ENCODE results near the gene TTYH2.

Gene TTYH2

GRCh38 chr17:74216505-74216904 is 3.1 kb downstream of the TTYH2 start:
- Mint-ChIP-seq H3K36me3 (ENCODE audit: low read depth) (peaks cover 10% of the 10 kb centered on the region), H3K27ac (peak overlapping the region; percentile 45), H3K27me3 (ENCODE audit: low read depth) (no peaks in the 10 kb centered on the region), H3K4me3 (no peak overlapping the region), H3K4me1 (ENCODE audit: low read depth) (peaks cover 18% of the 10 kb centered on the region), H3K9me3 (no peaks in the 10 kb centered on the region)

GRCh38 chr17:74217037-74217730 is 3.8 kb downstream of the TTYH2 start:
- Mint-ChIP-seq H3K9me3 (no peaks in the 10 kb centered on the region), H3K36me3 (ENCODE audit: low read depth) (peaks cover 6% of the 10 kb centered on the region), H3K4me1 (ENCODE audit: low read depth) (peaks cover 13% of the 10 kb centered on the region), H3K4me3 (no peak overlapping the region), H3K27ac (no peak overlapping the region), H3K27me3 (ENCODE audit: low read depth) (no peaks in the 10 kb centered on the region)

DNA sequence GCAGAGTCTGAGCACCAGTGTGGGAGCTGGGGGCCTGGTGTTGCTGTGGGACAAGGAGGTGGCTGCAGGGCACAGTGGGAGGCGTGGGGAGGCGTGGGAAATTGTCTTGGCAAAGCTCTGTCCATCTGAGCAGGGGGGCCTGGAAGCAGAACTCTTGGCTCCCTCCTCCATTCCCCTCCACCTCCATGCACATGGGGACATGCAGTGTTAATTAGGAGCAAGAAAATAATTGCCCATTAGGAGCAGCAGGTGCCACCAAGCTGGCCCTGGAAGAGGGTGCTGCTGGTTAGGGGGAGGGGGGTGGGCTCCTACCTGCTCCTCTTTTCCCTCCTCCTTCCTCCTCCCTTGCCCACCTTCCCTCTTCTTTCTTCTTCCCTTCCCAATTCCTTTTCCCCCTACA is 4.5 kb downstream of the TTYH2 start:
- H3K4me1 Mint-ChIP-seq (ENCODE audit: low read depth): peaks cover 11% of the 10 kb centered on the region
- H3K4me3 Mint-ChIP-seq: no peak overlapping the region
- H3K9me3 Mint-ChIP-seq: no peaks in the 10 kb centered on the region
- H3K27me3 Mint-ChIP-seq (ENCODE audit: low read depth): no peaks in the 10 kb centered on the region
- no peak overlapping the region for H3K27ac Mint-ChIP-seq
- peaks cover 4% of the 10 kb centered on the region for H3K36me3 Mint-ChIP-seq (ENCODE audit: low read depth)

- Mint-ChIP-seq H3K36me3 (ENCODE audit: low read depth) (peaks cover 2% of the 10 kb centered on the region), H3K4me3 (no peak overlapping the region), H3K27me3 (ENCODE audit: low read depth) (no peaks in the 10 kb centered on the region), H3K9me3 (no peaks in the 10 kb centered on the region), H3K4me1 (ENCODE audit: low read depth) (peaks cover 8% of the 10 kb centered on the region), H3K27ac (no peak overlapping the region)
Observed at GRCh38 chr17:74218436-74218835, 5.1 kb downstream of the TTYH2 start.

DNA sequence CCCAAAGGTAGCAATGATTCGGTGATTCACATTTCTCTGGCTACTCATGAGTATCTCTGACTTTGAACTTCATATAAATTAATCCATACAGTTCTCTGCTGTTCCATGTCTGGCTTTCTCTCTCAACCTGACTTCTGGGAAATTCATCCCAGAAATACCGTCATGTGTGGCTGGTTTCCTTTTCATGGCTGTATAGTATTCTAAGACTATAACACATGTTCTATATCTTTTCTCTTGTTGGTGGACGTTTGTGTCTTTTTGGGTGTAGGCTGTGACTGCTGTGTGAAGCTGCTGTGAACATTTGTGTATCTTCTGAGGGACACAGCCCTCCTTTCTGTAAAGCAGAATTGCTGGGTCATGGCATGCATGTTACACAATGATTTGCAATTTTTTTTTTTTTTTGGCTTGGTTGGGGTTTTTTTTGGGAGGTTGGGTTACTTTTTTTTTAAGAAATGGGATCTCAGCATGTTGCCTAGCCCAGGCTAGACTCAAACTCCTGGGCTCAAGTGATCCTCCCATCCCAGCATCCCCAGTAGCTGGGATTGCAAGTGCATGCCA is 6.3 kb downstream of the TTYH2 start:
- H3K4me1 Mint-ChIP-seq (ENCODE audit: low read depth): no peaks in the 10 kb centered on the region
- H3K36me3 Mint-ChIP-seq (ENCODE audit: low read depth): peaks cover 2% of the 10 kb centered on the region
- no peak overlapping the region for H3K27ac Mint-ChIP-seq
- no peaks in the 10 kb centered on the region for H3K27me3 Mint-ChIP-seq (ENCODE audit: low read depth)
- no peak overlapping the region for H3K4me3 Mint-ChIP-seq
- no peaks in the 10 kb centered on the region for H3K9me3 Mint-ChIP-seq

- Mint-ChIP-seq H3K36me3 (ENCODE audit: low read depth) (peaks cover 5% of the 10 kb centered on the region), H3K4me3 (no peak overlapping the region), H3K4me1 (ENCODE audit: low read depth) (no peaks in the 10 kb centered on the region)
Observed at GRCh38 chr17:74220219-74220618, 6.8 kb downstream of the TTYH2 start.

DNA sequence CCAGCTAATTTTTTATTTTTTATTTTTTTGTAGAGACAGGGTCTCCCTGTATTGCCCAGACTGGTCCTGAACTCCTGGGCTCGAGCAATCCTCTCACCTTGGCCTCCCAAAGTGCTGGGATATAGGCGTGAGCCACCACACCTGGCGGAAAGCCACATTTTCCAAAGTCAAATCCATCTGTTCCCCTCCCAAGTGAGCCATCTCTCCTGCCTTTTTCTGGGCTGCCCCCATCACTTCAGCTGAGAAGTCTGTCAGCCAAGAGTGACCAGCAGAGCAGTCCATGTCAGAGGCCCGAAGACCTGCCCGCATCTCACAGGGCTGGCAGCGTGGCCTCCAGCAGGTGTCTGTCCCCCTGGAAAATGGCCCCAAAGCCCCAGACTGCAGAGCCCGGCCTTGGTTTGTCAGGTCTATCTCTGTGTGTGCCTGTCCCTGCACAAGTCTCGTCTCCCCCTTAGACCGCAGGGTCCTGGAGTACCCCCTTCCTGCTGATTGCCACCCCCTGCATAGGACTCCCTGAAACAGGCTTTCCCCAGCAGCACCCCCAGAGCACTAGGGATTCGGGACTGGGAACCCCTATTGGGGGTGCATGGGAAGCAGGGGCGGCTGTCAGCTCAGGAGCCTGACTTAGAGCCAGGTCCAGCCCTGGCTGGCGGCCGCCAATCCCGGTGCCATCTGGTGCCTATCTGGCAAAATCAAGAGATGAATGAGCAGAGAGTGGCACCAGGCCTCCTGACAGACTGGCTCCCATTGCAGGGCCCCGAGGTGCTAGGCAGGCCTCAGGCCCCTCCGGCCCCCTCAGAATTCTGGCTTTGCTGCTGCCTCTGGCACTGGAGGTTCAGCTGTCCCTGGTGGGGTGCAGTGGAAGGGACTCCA is 7.8 kb downstream of the TTYH2 start:
- H3K9me3 Mint-ChIP-seq: no peaks in the 10 kb centered on the region
- no peak overlapping the region for H3K27ac Mint-ChIP-seq
- H3K36me3 Mint-ChIP-seq (ENCODE audit: low read depth): peaks cover 5% of the 10 kb centered on the region
- no peaks in the 10 kb centered on the region for H3K4me1 Mint-ChIP-seq (ENCODE audit: low read depth)
- H3K27me3 Mint-ChIP-seq (ENCODE audit: low read depth): no peaks in the 10 kb centered on the region
- H3K4me3 Mint-ChIP-seq: no peak overlapping the region

More at GRCh38 chr17:74220219-74220618, 6.8 kb downstream of the TTYH2 start:
- Mint-ChIP-seq H3K27ac (no peak overlapping the region), H3K27me3 (ENCODE audit: low read depth) (no peaks in the 10 kb centered on the region), H3K9me3 (no peaks in the 10 kb centered on the region)

DNA sequence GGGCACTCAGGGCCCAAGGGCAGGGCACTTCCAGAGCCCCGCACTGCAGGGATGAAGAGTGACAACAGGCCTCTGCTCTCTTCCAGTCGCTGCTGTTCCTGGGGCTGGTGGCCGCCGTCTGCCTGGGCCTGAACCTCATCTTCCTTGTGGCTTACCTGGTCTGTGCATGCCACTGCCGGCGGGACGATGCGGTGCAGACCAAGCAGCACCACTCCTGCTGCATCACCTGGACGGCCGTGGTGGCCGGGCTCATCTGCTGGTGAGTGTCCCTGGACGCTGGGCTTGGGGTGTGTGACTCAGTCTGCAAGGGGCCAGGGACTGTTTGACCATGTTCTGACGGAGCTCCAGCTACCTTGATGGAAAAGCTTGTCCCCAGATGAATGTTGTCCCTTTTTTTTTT is 9.0 kb downstream of the TTYH2 start:
- Mint-ChIP-seq H3K4me1 (ENCODE audit: low read depth) (no peaks in the 10 kb centered on the region), H3K27me3 (ENCODE audit: low read depth) (no peaks in the 10 kb centered on the region), H3K27ac (no peak overlapping the region), H3K4me3 (no peak overlapping the region), H3K36me3 (ENCODE audit: low read depth) (peaks cover 5% of the 10 kb centered on the region), H3K9me3 (no peaks in the 10 kb centered on the region)

GRCh38 chr17:74223901-74224300 is 10.5 kb downstream of the TTYH2 start:
- H3K4me1 Mint-ChIP-seq (ENCODE audit: low read depth): no peaks in the 10 kb centered on the region
- H3K4me3 Mint-ChIP-seq: no peak overlapping the region
- no peaks in the 10 kb centered on the region for H3K9me3 Mint-ChIP-seq
- H3K36me3 Mint-ChIP-seq (ENCODE audit: low read depth): peaks cover 5% of the 10 kb centered on the region
- H3K27me3 Mint-ChIP-seq (ENCODE audit: low read depth): no peaks in the 10 kb centered on the region
- H3K27ac Mint-ChIP-seq: no peak overlapping the region

GRCh38 chr17:74224959-74225725 is 11.8 kb downstream of the TTYH2 start:
- Mint-ChIP-seq H3K27me3 (ENCODE audit: low read depth) (no peaks in the 10 kb centered on the region), H3K27ac (no peak overlapping the region), H3K9me3 (no peaks in the 10 kb centered on the region), H3K36me3 (ENCODE audit: low read depth) (peaks cover 3% of the 10 kb centered on the region), H3K4me1 (ENCODE audit: low read depth) (no peaks in the 10 kb centered on the region), H3K4me3 (no peak overlapping the region)

GRCh38 chr17:74226252-74226651 is 12.9 kb downstream of the TTYH2 start:
- Mint-ChIP-seq H3K36me3 (ENCODE audit: low read depth) (peaks cover 4% of the 10 kb centered on the region), H3K4me3 (no peak overlapping the region), H3K9me3 (no peaks in the 10 kb centered on the region), H3K27me3 (ENCODE audit: low read depth) (no peaks in the 10 kb centered on the region), H3K4me1 (ENCODE audit: low read depth) (no peaks in the 10 kb centered on the region), H3K27ac (peak overlapping the region; percentile 50)

- Mint-ChIP-seq H3K27ac (no peak overlapping the region), H3K9me3 (no peaks in the 10 kb centered on the region), H3K36me3 (ENCODE audit: low read depth) (peaks cover 4% of the 10 kb centered on the region), H3K4me3 (no peak overlapping the region), H3K27me3 (ENCODE audit: low read depth) (no peaks in the 10 kb centered on the region), H3K4me1 (ENCODE audit: low read depth) (no peaks in the 10 kb centered on the region)
Observed at GRCh38 chr17:74227271-74228080, 14.1 kb downstream of the TTYH2 start.

GRCh38 chr17:74228306-74228978 is 15.1 kb downstream of the TTYH2 start:
- no peaks in the 10 kb centered on the region for H3K4me1 Mint-ChIP-seq (ENCODE audit: low read depth)
- H3K36me3 Mint-ChIP-seq (ENCODE audit: low read depth): peaks cover 4% of the 10 kb centered on the region
- H3K27me3 Mint-ChIP-seq (ENCODE audit: low read depth): no peaks in the 10 kb centered on the region
- H3K27ac Mint-ChIP-seq: no peak overlapping the region
- H3K4me3 Mint-ChIP-seq: no peak overlapping the region
- H3K9me3 Mint-ChIP-seq: no peaks in the 10 kb centered on the region

All from T-helper 1 cell treated with Interleukin-12 subunit alpha and Interleukin-12 subunit beta and Interleukin-4 antibody, amounts not matched to agents 30 μg/mL and 1 μg/mL, for 36 hours (primary cell).